A549 treated with AZD9567 at 1 μM for 4 hours (cell line): Measurements from ENCODE around the gene SULT1E1. TPM values are rescaled to one million over a fixed set of nuclear protein-coding genes. Genes with fewer than 3 reads are reported as not detected.

Experiments used
- total RNA-seq: library from RNA; stranded (reverse); fragments of 200-300 nt; extraction: Qiagen RNA extraction; gene quantifications from 5 replicates; pipeline ENCODE4 v1.2.3, GENCODE V29; 2022; ENCODE audit not compliant: insufficient read depth

SULT1E1 gene, protein sequence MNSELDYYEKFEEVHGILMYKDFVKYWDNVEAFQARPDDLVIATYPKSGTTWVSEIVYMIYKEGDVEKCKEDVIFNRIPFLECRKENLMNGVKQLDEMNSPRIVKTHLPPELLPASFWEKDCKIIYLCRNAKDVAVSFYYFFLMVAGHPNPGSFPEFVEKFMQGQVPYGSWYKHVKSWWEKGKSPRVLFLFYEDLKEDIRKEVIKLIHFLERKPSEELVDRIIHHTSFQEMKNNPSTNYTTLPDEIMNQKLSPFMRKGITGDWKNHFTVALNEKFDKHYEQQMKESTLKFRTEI
- total RNA-seq: not detected in 5 replicates

DNA sequence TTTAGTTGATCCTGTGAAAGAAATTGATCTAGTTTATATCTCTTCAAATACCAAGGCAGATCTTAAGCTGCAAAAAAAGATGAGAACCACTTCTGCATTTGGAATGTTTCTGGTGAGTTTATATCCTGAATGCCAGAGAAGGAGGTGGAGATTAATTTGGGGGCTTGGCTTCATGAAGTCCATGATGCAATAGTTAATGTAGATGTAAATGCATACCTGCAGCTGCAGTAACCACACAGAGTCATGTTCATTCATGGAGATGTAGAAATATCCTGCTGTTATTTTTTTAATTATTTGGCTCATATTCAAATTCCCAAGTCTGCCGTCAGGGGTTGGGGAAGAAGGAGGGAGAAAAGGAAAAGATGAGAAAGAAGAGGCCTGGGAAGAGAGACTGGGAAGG lies at the start of gene SULT1E1:
Gene SULT1E1 (minus strand): TSS at position 94 of the 400 bp plus-strand sequence. CDS start 2,501 bp downstream, outside the sequence.

Other genes starting within 250 kb of the SULT1E1 start
- not detected in 5 replicates for gene UGT2A2, start 220.5 kb downstream of the SULT1E1 start, total RNA-seq
- gene UGT2A1, start 206.9 kb downstream of the SULT1E1 start, total RNA-seq: not detected in 5 replicates
- gene SULT1B1, start 99.5 kb downstream of the SULT1E1 start, total RNA-seq: 0.01 to 0.04 TPM in 2 of 5 replicates, not detected in the others
- gene CSN1S1, start 70.9 kb upstream of the SULT1E1 start, total RNA-seq: not detected in 5 replicates
- gene CSN2, start 105.6 kb upstream of the SULT1E1 start, total RNA-seq: not detected in 5 replicates
- not detected in 5 replicates for gene STATH, start 135.8 kb upstream of the SULT1E1 start, total RNA-seq
- not detected in 5 replicates for gene HTN3, start 168.3 kb upstream of the SULT1E1 start, total RNA-seq
- not detected in 5 replicates for gene HTN1, start 190.3 kb upstream of the SULT1E1 start, total RNA-seq